Measurements from ENCODE around the gene ADAMTS2.

DNA sequence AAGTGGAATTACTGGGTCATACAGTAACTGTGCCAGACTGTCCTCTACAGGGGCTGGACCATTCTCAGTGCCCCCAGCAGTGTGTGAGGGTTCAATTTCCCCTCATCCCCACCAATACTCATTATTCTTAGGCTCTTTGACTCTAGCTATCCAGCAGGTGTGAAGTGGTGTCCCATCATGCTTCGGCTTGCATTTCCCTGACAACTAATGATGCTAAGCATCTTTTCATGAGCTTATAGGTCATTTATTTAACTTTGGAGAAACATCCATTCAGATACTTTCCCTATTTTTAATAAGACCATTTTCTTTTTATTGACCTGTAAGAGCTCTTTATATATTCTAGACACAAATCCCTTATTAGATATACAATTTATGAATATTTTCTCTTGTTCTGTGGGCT lies 63.6 kb downstream of the ADAMTS2 start:
- TF ChIP-seq, protein P1, sequence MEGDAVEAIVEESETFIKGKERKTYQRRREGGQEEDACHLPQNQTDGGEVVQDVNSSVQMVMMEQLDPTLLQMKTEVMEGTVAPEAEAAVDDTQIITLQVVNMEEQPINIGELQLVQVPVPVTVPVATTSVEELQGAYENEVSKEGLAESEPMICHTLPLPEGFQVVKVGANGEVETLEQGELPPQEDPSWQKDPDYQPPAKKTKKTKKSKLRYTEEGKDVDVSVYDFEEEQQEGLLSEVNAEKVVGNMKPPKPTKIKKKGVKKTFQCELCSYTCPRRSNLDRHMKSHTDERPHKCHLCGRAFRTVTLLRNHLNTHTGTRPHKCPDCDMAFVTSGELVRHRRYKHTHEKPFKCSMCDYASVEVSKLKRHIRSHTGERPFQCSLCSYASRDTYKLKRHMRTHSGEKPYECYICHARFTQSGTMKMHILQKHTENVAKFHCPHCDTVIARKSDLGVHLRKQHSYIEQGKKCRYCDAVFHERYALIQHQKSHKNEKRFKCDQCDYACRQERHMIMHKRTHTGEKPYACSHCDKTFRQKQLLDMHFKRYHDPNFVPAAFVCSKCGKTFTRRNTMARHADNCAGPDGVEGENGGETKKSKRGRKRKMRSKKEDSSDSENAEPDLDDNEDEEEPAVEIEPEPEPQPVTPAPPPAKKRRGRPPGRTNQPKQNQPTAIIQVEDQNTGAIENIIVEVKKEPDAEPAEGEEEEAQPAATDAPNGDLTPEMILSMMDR (conservative IDR thresholded peaks at IDR 0.05; ENCODE audit: low read depth, low read length), result no peak
- TF ChIP-seq, protein P2, sequence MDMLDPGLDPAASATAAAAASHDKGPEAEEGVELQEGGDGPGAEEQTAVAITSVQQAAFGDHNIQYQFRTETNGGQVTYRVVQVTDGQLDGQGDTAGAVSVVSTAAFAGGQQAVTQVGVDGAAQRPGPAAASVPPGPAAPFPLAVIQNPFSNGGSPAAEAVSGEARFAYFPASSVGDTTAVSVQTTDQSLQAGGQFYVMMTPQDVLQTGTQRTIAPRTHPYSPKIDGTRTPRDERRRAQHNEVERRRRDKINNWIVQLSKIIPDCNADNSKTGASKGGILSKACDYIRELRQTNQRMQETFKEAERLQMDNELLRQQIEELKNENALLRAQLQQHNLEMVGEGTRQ (IDR thresholded peaks at IDR 0.05; ENCODE audit: low read depth, low read length), result no peak
- TF ChIP-seq FOS (IDR thresholded peaks at IDR 0.05; ENCODE audit: low read depth, low read length), result no peak
- TF ChIP-seq MXI1 (IDR thresholded peaks at IDR 0.05; ENCODE audit: borderline replicate concordance, low read depth, low read length), result no peak
